ENCODE data around the gene RFTN1.

The RFTN1 gene, protein sequence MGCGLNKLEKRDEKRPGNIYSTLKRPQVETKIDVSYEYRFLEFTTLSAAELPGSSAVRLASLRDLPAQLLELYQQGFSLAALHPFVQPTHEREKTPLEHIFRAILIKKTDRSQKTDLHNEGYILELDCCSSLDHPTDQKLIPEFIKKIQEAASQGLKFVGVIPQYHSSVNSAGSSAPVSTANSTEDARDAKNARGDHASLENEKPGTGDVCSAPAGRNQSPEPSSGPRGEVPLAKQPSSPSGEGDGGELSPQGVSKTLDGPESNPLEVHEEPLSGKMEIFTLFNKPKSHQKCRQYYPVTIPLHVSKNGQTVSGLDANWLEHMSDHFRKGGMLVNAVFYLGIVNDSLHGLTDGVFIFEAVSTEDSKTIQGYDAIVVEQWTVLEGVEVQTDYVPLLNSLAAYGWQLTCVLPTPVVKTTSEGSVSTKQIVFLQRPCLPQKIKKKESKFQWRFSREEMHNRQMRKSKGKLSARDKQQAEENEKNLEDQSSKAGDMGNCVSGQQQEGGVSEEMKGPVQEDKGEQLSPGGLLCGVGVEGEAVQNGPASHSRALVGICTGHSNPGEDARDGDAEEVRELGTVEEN
- 65.8 to 89.2 reads per million in 2 donors for total RNA-seq

DNA sequence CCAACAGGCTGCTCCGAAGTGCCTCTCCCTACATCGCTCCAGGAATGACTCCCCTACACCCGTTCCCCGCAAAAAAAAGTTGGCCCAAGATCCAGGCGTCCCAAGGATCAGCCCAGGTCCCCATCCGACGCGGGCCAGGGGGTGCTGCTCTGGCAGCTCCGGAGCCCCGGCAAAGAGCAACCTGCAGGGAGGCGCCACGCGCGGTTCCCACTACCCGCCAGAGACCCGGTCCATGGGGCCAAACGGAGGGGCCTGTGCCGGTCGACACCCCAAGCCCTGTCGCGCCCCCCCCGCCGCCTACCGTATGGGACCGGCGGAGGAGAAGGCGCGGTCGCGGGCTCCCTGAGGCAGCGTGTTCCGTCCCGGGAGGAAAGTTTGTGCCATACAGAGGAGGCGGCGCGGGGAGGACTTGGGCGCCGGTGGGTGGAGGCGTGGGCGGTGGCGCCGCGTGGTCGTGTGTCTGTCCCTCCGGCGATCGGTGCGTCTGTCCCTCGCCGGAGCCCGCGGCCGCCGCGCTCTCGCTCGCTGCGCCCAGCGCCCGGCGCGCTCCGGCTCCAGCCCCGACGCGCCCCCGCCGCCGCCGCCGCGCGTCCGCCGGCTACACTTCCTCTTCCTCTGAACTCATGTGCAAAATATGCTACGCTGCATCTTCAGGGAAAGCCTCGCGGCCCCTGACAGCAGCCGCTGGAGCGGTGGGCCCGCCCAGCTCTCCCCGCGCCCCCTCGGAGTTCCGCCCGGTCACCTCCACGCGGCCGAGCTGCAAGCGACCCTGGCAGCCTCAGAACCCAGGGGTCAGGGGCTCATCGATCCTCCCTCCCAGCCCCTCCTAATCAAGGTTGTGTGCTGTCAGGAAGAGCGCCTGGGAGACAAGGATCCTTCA, at the start of gene RFTN1:
TSS of gene RFTN1 (minus strand) at position 559 of the 880 bp plus-strand sequence. CDS start 19,830 bp downstream, outside the sequence.
- DNase-seq = peak in 4 of 5 experiments; percentile 19 to 74 (median 37)

DNA sequence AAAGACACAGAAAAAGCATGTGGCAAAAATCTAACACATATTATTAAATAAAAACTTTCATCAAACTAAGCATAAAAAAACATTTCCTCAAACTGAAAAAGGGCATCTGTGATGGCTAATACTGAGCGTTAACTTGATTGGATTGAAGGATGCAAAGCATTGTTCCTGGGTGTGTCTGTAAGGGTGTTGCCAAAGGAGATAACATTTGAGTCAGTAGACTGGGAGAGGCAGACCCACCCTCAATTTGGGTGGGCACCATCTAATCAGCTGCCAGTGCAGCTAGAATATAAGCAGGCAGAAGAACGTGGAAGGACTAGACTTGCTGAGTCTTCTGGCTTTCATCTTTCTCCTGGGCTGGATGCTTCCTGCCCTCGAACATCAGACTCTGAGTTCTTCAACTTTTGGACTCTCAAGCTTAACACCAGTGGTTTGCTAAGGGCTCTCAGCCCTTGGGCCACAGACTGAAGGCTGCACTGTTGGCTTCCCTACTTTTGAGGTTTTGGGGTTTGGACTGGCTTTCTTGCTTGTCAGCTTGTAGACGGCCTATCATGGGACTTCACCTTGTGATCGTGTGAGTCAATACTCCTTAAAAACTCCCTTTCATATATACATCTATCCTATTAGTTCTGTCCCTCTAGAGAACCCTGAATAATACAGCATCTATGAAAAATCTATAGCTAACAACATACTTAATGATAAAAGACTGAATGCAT, 46.3 kb upstream of the RFTN1 start:
- DNase-seq = no peak

DNA sequence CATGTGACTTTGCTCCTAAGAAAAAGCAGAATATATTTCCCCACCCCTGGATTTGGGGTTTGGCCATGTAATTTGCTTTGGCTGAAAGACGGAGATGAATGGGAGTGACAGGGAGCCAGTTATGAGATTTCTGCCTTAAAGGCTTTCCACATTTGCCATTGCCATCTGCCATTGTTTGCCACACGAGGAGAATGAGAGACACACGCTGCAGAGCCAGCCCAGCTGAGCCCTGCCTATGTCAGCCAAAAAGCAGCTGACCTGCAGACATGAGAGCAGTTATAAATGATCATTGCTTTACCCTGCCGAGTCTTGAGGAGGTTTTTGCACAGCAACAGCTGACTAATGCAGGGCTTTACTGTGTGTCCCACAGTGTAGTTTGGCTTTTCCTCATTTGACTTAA, 40.6 kb upstream of the RFTN1 start:
- DNase-seq = no peak

DNA sequence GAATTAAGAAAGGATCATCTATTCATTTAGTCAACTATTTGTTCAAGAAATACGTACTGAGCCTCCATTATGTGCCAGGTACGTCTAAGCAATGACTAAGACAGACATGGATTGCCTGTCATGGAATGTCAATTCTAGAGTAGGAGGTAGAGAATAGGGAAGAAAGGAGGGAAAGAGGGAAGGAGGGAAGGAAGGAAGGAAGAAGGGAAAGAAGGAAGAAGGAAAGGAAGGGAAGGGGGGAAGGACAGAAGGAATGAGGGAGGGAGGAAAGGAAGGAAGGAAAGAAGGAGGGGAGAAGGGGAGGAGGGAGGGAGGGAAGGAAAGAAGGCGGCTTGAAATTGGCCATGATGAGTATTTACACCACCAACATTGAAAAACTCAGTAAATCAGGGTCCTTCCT, 39.3 kb upstream of the RFTN1 start:
- no peak for DNase-seq

DNA sequence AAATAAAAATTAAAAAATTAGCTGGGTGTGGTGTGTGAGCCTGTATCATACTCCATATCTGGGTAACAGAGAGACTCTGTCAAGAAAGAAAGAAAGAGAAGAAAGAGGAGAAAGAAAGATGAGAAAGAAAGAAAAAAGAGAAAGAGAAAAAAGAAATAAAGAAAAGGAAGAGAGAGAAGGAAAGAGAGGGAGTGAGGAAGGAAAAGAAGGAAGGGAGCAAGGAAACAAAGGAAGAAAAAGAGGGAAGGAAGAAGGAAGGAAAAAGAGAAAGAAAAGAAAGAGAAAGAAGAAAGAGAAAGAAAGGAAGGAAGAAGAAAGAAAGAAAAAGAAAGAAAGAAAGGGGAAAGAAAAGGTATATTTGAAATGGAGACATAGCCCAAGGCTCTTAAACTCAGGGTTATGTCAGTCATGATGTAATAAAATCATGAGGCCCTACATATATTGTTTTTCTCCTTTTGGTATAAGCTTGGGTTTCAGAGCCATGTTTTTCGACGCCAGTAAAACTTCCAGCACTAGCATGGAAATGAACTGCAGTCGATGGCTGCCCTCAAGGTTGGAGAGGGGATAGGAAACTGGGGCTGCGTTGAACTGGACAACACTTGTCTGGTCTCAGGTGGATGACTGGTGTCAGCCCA, 38.0 kb upstream of the RFTN1 start:
- no peak for DNase-seq

DNA sequence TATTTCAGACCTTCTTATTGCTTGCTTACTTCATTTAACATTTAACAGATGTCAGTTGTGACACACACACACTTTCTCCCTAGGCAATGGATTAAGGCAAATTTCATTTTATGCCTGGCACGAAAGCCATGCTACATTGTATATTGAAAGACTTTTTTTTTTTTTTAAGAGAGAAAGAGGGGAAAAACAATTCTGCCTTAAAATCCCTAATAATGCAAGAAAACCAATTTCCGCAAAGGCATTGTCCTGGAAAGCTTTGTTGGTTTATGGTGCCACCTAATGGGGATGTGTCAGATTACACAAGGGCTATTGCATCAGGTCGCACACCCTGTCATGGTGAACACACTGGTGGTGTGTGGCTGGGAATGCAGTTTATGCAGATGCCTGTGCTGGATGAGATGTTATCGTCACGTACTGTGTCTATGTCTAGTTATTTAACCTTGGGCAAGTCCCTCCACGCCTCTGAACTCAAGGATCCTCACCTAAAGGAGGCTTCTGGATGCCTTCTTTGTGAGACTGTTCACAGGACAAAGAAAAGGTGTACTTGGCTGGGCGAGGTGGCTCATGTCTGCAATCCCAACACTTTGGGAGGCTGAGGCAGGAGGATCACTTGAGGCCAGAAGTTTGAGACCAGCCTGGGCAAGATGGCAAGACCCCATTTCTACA, 37.3 kb upstream of the RFTN1 start:
- peak in 4 of 5 experiments; percentile 47 to 79 (median 58) for DNase-seq

DNA sequence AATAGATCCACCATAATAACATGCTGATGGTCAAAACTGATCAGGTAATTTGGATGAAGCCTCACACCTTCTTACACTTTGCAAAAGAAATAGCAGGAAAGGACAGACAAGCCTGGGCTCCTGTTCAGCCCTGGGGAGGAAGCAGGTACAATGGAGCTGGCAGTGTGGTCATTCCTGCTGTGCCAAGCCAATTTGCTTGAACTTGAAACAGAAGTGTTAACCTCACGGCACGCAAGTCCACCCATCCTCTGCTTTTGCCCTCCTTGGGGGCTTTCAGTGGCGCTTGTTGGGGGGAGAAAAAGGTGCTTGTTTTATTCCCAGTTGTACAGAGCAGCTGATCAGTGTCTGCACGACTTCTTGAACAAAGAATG, 36.8 kb upstream of the RFTN1 start:
- no peak for DNase-seq

DNA sequence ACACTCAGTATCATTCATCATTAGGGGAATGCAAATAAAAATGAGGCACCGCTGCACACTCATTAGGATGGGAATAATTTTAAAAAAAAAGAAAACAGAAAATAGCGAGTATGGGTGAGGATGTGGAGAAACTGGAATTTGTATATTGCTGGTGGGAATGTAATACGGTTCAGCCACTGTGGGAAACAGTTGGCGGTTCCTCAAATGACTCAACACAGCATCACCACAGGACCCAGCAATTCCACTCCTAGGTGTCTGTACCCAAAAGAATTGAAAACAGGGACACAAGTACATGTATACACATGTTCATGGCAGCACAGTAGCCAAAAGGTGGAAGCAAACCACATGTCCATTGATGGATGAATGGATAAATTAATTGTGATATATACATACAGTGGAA, 35.2 kb upstream of the RFTN1 start:
- DNase-seq = no peak

DNA sequence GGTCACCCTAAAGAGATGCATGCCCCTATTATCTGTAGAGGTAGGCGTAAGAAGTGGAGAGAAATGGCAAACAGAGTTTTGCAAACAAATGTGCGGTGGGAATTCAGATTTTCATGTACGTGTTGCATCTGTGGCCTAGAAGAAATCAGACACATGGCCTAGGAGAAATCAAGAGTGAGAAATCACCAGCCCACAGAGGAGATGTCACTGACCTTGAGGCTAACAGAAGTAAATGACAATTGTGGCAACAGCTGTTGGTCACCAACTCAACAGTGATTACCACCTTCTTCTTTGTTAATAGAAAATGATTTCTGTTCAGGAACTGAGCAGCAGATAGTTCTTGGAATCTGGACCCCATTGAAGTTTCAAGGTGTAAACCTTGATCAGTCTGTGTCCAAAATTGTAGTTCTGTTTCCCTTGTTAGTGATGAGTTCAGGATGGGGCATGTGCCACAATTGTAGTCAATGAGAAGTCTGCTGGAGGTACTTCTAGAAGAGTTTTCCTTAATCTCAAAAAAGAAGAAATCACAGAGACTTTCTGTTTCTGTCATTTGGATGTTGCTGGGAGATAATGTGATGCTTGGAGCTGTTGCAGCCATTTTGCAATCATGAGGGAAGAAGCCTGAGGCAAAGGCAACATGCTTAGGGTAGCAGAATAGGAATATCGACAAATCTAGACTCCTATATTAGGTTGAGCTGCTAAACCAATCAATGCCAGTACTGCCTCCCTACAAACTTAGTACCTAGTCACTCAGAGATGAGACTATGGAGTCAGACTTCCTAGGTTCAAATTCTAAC, 34.3 kb upstream of the RFTN1 start:
- no peak for DNase-seq

DNA sequence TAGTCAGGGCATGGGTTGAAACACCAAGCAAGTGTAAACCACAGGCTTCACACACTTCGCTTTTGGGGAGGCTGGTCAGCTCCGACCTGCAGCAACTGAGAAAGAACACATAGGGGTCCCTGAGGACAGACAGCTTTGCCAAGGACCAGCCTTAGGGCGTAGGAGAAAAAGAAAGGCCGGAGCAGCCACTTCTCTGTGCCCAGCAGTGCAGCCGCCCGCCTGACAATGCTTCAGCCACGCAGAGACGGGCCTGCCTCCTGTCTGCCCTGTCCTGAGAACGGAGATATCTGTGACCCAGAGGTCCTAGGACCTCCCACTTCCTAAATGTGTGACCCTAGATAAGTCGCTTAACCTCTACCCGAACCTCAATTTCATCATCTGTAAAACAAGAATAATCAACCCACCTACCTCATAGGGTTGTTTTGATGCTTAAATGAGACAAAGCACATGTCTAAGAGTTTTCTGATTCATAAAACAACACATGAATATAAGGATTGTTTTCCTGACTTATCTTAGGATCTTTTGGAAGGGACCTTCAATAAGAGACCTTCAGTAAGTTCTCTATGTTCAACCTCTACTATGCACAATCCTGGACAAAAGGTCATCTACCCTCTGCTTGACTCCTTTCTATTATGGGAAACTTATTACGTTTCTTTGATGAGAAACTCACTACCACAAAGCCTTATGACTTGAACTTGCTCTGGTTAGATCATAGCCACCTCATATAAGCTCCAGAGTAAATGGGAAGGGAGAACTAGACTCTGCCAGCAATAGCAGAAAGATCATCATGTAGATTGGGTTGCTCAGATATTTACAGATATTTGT, 32.9 kb upstream of the RFTN1 start:
- DNase-seq = no peak

DNA sequence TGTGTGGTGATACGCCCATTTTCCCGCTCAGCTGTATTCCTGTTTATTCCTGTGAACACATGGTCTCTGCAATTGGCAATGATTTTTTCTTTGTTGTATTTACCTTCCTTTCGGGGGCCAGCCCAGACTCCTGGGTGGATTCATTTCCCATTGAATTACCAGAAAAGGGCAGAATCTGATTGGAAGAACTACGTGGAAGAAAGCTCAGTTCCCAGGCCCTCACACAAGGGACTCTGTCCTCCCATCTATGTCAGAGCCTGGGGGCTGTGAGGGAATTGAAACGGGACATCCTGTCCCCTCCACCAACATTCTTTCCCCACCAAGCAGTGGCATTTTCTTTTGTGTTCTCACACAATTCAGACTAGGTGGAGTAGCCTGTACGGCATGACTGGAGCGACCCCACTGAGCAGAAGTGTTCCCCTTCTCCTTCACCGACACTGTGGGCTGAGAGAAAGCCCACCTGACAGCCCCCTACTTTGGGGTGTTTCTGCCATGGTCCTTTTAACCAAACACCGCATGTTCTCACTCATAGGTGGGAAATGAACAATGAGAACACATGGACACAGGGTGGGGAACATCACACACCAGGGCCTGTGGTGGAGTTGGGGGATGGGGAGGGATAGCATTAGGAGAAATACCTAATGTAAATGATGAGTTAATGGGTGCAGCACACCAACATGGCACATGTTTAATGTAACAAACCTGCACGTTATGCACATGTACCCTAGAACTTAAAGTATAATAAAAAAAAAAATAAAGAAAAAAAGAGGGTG, 32.1 kb upstream of the RFTN1 start:
- no peak for DNase-seq

DNA sequence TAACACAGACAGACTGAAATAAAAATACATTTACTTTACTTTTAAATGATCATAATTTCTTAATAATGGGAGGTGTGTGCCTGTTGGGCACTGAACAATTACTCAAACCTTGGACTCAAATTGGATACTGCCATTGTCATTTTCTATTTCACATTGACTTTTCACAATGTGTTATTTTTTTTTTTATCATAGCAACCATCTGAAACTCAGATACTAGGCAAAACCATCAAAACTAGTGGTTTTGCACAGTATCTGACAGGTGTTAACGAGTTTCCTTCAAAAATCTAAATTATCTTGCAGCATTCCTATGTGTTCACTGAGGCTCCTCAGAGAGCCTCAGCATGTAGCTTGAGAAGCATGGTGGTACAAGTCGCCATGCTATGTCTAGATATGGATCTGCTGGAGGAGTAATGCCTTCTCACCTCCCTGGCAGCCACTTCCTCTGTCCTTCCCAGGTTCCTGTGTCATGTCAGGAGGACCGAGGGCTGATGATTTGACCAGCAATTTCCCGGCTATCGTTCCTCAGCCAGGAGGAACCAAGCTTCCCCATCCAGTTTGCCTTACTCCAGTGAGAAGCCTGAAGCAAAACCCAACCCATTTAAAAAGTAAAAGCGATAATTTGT, 29.9 kb upstream of the RFTN1 start:
- DNase-seq = peak in 1 of 5 experiments; percentile 4

DNA sequence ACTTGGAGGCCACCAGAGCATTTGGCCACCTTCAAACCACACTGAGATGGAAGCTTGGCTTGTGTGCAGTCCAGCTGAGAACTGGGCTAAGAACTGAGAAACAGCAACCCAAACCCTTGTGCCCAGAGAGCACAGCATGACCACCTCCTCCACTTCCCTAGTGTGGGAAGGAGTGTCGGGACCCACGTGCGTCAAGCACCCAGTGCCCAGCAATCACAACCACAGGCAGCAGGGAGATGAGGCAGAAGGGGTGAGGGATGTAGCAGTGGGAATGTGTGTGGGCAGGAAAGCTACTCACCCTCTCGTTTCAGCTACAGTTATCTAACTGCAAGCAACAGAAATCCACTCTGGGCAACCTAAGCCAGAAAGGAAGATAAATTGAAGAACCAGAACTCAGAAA, 25.0 kb upstream of the RFTN1 start:
- DNase-seq = no peak

DNA sequence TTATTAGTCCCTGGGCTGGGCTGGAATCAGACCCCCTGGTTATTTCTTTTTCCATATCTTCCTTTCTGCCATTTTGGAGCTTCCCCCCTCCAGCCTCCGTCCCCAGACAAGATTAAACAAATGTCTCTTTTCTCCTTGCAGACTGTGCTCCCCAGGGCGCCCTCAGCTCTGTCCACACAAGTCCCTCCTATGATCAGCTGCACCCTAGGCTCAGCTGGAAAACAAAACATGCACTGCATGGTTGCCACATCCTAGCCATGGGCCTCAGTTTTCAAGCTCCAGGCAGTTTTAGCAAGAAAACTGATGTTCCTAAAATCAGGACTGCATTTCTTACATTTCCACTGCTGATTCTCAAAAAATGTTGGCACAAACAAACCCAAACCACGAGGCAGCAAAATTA, 23.5 kb upstream of the RFTN1 start:
- DNase-seq = no peak

DNA sequence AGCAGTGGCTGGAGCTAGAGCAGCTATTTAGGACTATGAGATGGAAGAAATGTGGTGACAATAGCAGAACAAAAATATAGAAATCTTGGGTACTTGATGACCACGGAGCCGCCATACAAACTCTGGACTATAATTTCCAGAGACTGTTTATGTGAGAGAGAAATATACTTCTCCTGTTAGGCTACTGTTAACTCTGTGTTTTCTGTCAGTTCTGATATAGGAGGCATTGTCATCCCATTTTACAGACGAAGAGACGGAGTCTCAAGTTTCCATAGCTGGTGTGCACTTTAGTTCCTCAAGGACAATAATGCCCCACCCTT, 22.8 kb upstream of the RFTN1 start:
- no peak for DNase-seq

DNA sequence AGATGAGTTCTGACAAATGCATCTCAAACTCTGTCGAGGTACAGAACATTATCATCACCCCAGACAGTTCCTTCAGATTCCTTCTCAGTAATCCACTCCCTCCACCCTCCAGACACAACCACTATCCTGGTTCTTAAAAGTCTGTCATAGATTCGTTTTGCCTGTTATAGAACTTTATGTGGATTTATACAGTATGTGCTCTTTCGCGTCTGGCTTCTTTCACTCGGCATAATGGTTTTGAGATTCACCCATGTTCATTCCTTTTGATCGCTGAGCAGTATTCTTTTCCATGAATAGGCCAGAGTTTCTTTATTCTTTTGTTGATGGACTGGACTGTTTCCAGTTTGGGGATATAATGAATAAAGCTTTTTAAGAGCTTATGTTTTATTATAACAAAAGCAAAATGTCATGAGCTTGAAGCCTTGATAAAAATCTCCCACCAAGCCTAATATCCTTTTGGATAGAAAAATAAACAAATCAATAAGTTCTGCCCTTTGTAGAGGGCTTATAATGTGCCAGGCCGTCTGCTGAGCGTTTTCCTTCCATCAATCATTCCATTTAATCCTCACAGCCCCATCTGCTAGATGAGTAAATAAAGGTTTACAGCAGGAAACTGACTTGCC, 21.3 kb upstream of the RFTN1 start:
- DNase-seq = no peak

DNA sequence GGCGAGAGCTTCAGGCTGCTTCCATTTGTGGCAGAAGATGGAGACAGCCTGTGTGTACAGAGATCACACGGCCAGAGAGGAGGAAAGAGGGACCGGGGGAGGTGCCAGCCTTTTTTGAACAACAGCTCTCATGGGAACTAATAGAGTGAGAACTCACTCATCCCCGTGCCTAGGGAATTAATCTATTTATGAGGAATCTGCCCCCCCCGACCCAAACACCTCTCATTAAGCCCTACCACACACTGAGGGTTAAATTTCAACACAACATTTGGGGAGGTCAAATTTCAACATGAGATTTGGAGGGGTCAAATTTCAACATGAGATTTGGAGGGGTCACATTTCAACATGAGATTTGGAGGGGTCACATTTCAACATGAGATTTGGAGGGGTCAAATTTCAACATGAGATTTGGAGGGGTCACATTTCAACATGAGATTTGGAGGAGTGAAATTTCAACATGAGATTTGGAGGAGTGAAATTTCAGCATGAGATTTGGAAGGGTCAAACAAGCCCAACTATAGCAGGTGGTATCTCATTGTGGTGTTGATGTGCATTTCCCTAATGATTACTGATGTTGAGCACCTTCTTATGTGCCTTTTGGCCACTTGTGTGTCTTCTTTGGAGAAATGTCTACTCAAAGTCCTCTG, 20.6 kb upstream of the RFTN1 start:
- no peak for DNase-seq

DNA sequence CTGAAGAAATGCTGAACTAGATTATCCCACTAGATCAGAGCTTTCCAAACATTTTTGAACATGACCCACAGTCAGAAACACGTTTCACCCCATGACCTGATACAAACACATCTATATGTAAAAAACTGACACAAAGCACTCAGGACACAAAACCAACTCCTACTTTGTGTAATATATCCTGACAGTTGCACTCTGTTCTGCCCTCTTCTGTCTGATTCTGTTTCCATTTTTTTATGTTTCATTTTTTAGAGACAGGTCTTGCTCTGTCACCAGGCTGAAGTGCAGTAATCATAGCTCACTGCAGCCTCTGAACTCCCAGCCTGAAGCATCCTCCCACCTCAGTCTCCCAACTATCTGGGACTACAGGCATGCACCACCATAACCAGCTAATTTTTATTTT, 15.8 kb upstream of the RFTN1 start:
- DNase-seq = peak in 1 of 5 experiments; percentile 29

Data from T-helper 2 cell (primary cell).